Caco-2 (cell line): Measurements from ENCODE around the gene SFRP5. TPM values are rescaled to one million over a fixed set of nuclear protein-coding genes. Genes with fewer than 3 reads are reported as not detected.

Experiments
- BruUV-seq: library from RNA; stranded (reverse); fragments of 400-500 nt; replicated peaks from 2 replicates; lab custom pipeline; 2021; lab: Mats Ljungman, UMichigan
- CTCF ChIA-PET: fragments of 300-600 bp; sonication (Branson Sonifier 250); formaldehyde crosslinking; loops from one replicate; lab custom pipeline; 2022; ENCODE audit warnings: antibody characterized with exemption; lab: Charles Lee
- POLR2A ChIA-PET: fragments of 300-600 bp; sonication (Branson Sonifier 250); formaldehyde crosslinking; loops from one replicate; lab custom pipeline; 2022; ENCODE audit warnings: antibody characterized with exemption; lab: Charles Lee
- DNase-seq, 2 experiments: peaks; one replicate each; pipeline versions ENCODE4 v3.0.0 to v3.0.0-alpha.2; 2020 to 2022
- H3K27me3 ChIP-seq: replicated peaks from 2 replicates; pipeline ENCODE4 v1.6.0; 2011; ENCODE audit warnings: low read length; ENCODE audit not compliant: control insufficient read depth, insufficient read depth
- H3K36me3 ChIP-seq: 2 replicates; pipeline ENCODE4 v1.5.1; 2011; ENCODE audit warnings: low read length; ENCODE audit not compliant: control insufficient read depth, insufficient read depth
- H3K4me1 ChIP-seq: fragments of 250-450 bp; sonication (Bioruptor Pico); 2 replicates; pipeline ENCODE4 v1.5.1; 2020; ENCODE audit warnings: mild to moderate bottlenecking
- H3K4me3 ChIP-seq: 2 replicates; pipeline ENCODE4 v1.5.1; 2011; ENCODE audit warnings: low read depth, mild to moderate bottlenecking, control low read depth, low read length
- H3K9me3 ChIP-seq: fragments of 250-450 bp; sonication (Bioruptor Pico); 2 replicates; pipeline ENCODE4 v1.5.1; 2020; ENCODE audit warnings: mild to moderate bottlenecking, moderate library complexity
- H3K27ac Mint-ChIP-seq: one replicate; pipeline ENCODE4 v1.8.0; 2022; ENCODE audit warnings: mixed read lengths; ENCODE audit not compliant: unreplicated experiment
- H3K27me3 Mint-ChIP-seq: one replicate; pipeline ENCODE4 v1.8.0; 2022; ENCODE audit warnings: mixed read lengths; ENCODE audit not compliant: insufficient read depth, unreplicated experiment
- H3K36me3 Mint-ChIP-seq: one replicate; pipeline ENCODE4 v1.8.0; 2022; ENCODE audit warnings: mild to moderate bottlenecking, mixed read lengths; ENCODE audit not compliant: insufficient read depth, unreplicated experiment
- H3K4me1 Mint-ChIP-seq: one replicate; pipeline ENCODE4 v1.8.0; 2022; ENCODE audit warnings: low read depth, mixed read lengths; ENCODE audit not compliant: unreplicated experiment
- H3K4me3 Mint-ChIP-seq: one replicate; pipeline ENCODE4 v1.8.0; 2022; ENCODE audit warnings: mild to moderate bottlenecking, moderate library complexity, mixed read lengths; ENCODE audit not compliant: unreplicated experiment
- H3K9me3 Mint-ChIP-seq: one replicate; pipeline ENCODE4 v1.8.0; 2022; ENCODE audit warnings: mixed read lengths; ENCODE audit not compliant: unreplicated experiment
- CTCF ChIP-seq, 2 experiments: fragments of 200-600 bp in 1 of 2; IDR thresholded peaks; 1 replicate in 1 of 2; 2 replicates in 1 of 2; pipeline versions ENCODE4 v1.5.1 to v1.8.0; 2011 to 2022; ENCODE audit warnings: antibody characterized with exemption in 1 of 2, control low read depth in 1 of 2, inconsistent platforms in 1 of 2, low read depth in 1 of 2, low read length in 1 of 2, mild to moderate bottlenecking in 1 of 2, moderate library complexity in 1 of 2; ENCODE audit not compliant: insufficient read depth in 1 of 2, severe bottlenecking in 1 of 2, unreplicated experiment in 1 of 2
- intact Hi-C: fragments of 100-400 bp; cut with micrococcal nuclease; formaldehyde crosslinking; loops from one replicate; pipeline ENCODE4 v1.10.0; 2022; ENCODE audit not compliant: unreplicated experiment
- total RNA-seq: library from RNA; stranded (reverse); gene quantifications from 2 replicates; pipeline ENCODE4 v1.2.3, GENCODE V29; 2022

Gene SFRP5
- total RNA-seq, 1 experiment from 2014 or later = 1.1 TPM

- POLR2A ChIA-PET = interaction anchor here (1.2 kb wide), 1 partner anchor 57 kb away, joined by 4 read pairs; the partner anchor contains the start of gene AVPI1
- H3K4me3 Mint-ChIP-seq = no peak overlapping the region
- H3K4me1 Mint-ChIP-seq = peaks cover 13% of the 10 kb centered on the region
Measured at GRCh38 chr10:97744405-97745035, 27.3 kb downstream of the SFRP5 start.

GRCh38 chr10:97743169-97743943, 28.4 kb downstream of the SFRP5 start:
- Histone ChIP-seq H3K4me1 (peaks cover 12% of the 10 kb centered on the region), H3K4me3 (no peak overlapping the region), H3K27me3 (no peaks in the 10 kb centered on the region), H3K36me3 (peaks cover 6% of the 10 kb centered on the region; the same call in 1 of the 2 replicates), H3K9me3 (no peaks in the 10 kb centered on the region)
- Mint-ChIP-seq H3K4me1 (peaks cover 13% of the 10 kb centered on the region), H3K36me3 (peaks cover 78% of the 10 kb centered on the region), H3K9me3 (no peaks in the 10 kb centered on the region), H3K27ac (no peak overlapping the region), H3K27me3 (no peaks in the 10 kb centered on the region), H3K4me3 (no peak overlapping the region)
- BruUV-seq = no TSS peak
- no peak for DNase-seq
- ChIA-PET POLR2A (interaction anchor here (1.2 kb wide), 1 partner anchor 56 kb away, joined by 4 read pairs; the partner anchor contains the start of gene AVPI1), CTCF (interaction anchor here (1.0 kb wide), 1 partner anchor 42 kb away, joined by 3 read pairs; no protein-coding TSS in a partner anchor)
- intact Hi-C loops = no loop called here
- no peak for TF ChIP-seq CTCF (IDR thresholded peaks at IDR 0.05; ENCODE audit: insufficient read depth in 1 of 2, low read depth in 1 of 2, low read length in 1 of 2, severe bottlenecking in 1 of 2, unreplicated experiment in 1 of 2)

More at GRCh38 chr10:97744405-97745035, 27.3 kb downstream of the SFRP5 start:
- intact Hi-C loops = no loop called here
- no TSS peak for BruUV-seq
- H3K27ac Mint-ChIP-seq = no peak overlapping the region
- CTCF ChIA-PET = interaction anchor here (0.6 to 1.0 kb wide), 3 partner anchors 8 to 1584 kb away, joined by 3 to 7 read pairs (median 4); partner anchors contain the start of gene ZFYVE27
- Histone ChIP-seq H3K4me3 (no peak overlapping the region), H3K27me3 (no peaks in the 10 kb centered on the region), H3K36me3 (peaks cover 5% of the 10 kb centered on the region; the same call in 1 of the 2 replicates), H3K9me3 (no peaks in the 10 kb centered on the region), H3K4me1 (peaks cover 12% of the 10 kb centered on the region)
- no peaks in the 10 kb centered on the region for H3K9me3 Mint-ChIP-seq
- no peaks in the 10 kb centered on the region for H3K27me3 Mint-ChIP-seq
- H3K36me3 Mint-ChIP-seq = peaks cover 77% of the 10 kb centered on the region
- no peak for TF ChIP-seq CTCF (IDR thresholded peaks at IDR 0.05; ENCODE audit: insufficient read depth in 1 of 2, low read depth in 1 of 2, low read length in 1 of 2, severe bottlenecking in 1 of 2, unreplicated experiment in 1 of 2)
- no peak for DNase-seq

GRCh38 chr10:97740613-97741012, 31.2 kb downstream of the SFRP5 start:
- ChIA-PET CTCF (no interaction called here), POLR2A (no interaction called here)
- Mint-ChIP-seq H3K27ac (no peak overlapping the region), H3K36me3 (peaks cover 71% of the 10 kb centered on the region), H3K27me3 (no peaks in the 10 kb centered on the region), H3K4me1 (peaks cover 30% of the 10 kb centered on the region), H3K4me3 (no peak overlapping the region), H3K9me3 (peaks cover 2% of the 10 kb centered on the region)
- no peak for TF ChIP-seq CTCF (IDR thresholded peaks at IDR 0.05; ENCODE audit: insufficient read depth in 1 of 2, low read depth in 1 of 2, low read length in 1 of 2, severe bottlenecking in 1 of 2, unreplicated experiment in 1 of 2)
- DNase-seq = no peak
- H3K9me3 ChIP-seq = no peaks in the 10 kb centered on the region
- no TSS peak for BruUV-seq
- no peaks in the 10 kb centered on the region for H3K27me3 ChIP-seq
- H3K36me3 ChIP-seq = peaks cover 6% of the 10 kb centered on the region; the same call in 1 of the 2 replicates
- intact Hi-C loops = no loop called here
- H3K4me1 ChIP-seq = peaks cover 16% of the 10 kb centered on the region
- H3K4me3 ChIP-seq = no peak overlapping the region
